ENCODE measurements around the gene TNS3. TPM values are rescaled to one million over a fixed set of nuclear protein-coding genes. Genes with fewer than 3 reads are reported as not detected.
A peak's percentile ranks its signal among the peaks of the same experiment; 100 is the strongest.
"Not testable (repeated sequence)": the region's sequence is repeated elsewhere in the genome, so short reads cannot be mapped to it uniquely, and the experiment has no call there.

TNS3 gene
- total RNA-seq, 1 donor from 2014 or later = 168 TPM

GRCh38 chr7:47542051-47542450 lies 39.9 kb downstream of the TNS3 start:
- H3K36me3 ChIP-seq = no peaks in the 10 kb centered on the region
- H3K27ac ChIP-seq = no peak overlapping the region
- no peak for TF ChIP-seq CTCF (IDR thresholded peaks at IDR 0.05)

GRCh38 chr7:47541485-47541884 lies 40.4 kb downstream of the TNS3 start:
- H3K9me3 ChIP-seq; H3K27ac ChIP-seq; H3K4me3 ChIP-seq; H3K36me3 ChIP-seq; ATAC-seq; DNase-seq; H3K27me3 ChIP-seq; intact Hi-C loops (cut with DNase I): not testable (repeated sequence)
- peaks cover 33% of the 10 kb centered on the region for H3K4me1 ChIP-seq

More at GRCh38 chr7:47542051-47542450, 39.9 kb downstream of the TNS3 start:
- intact Hi-C loops (cut with DNase I) = no loop called here
- DNase-seq (no peak), ATAC-seq (no peak)
- Histone ChIP-seq H3K4me3 (no peak overlapping the region), H3K4me1 (peaks cover 32% of the 10 kb centered on the region), H3K9me3 (no peaks in the 10 kb centered on the region), H3K27me3 (no peaks in the 10 kb centered on the region)

- no peak for TF ChIP-seq CTCF (IDR thresholded peaks at IDR 0.05)
- H3K4me3 ChIP-seq = no peak overlapping the region
- DNase-seq (no peak), ATAC-seq (no peak)
- intact Hi-C loops (cut with DNase I) = no loop called here
- peaks cover 34% of the 10 kb centered on the region for H3K4me1 ChIP-seq
- H3K36me3 ChIP-seq = no peaks in the 10 kb centered on the region
- H3K27me3 ChIP-seq = no peaks in the 10 kb centered on the region
- H3K27ac ChIP-seq = no peak overlapping the region
- H3K9me3 ChIP-seq = no peaks in the 10 kb centered on the region
Measured at GRCh38 chr7:47540387-47541350, 41.2 kb downstream of the TNS3 start.

GRCh38 chr7:47540053-47540386 lies 41.9 kb downstream of the TNS3 start:
- no peak overlapping the region for H3K27ac ChIP-seq
- H3K36me3 ChIP-seq = no peaks in the 10 kb centered on the region
- no peak for DNase-seq
- intact Hi-C loops (cut with DNase I) = no loop called here
- no peaks in the 10 kb centered on the region for H3K27me3 ChIP-seq
- peaks cover 37% of the 10 kb centered on the region for H3K4me1 ChIP-seq
- H3K4me3 ChIP-seq = no peak overlapping the region
- H3K9me3 ChIP-seq = no peaks in the 10 kb centered on the region
- TF ChIP-seq CTCF (IDR thresholded peaks at IDR 0.05) = no peak
- ATAC-seq = no peak

GRCh38 chr7:47539398-47540052 lies 42.4 kb downstream of the TNS3 start:
- no peaks in the 10 kb centered on the region for H3K9me3 ChIP-seq
- TF ChIP-seq CTCF (IDR thresholded peaks at IDR 0.05) = no peak

GRCh38 chr7:47538846-47539311 lies 43.0 kb downstream of the TNS3 start:
- ATAC-seq (no peak), DNase-seq (peak; percentile 22)
- no peak overlapping the region for H3K4me3 ChIP-seq
- H3K36me3 ChIP-seq = no peaks in the 10 kb centered on the region
- intact Hi-C loops (cut with DNase I) = no loop called here
- H3K9me3 ChIP-seq = no peaks in the 10 kb centered on the region
- peaks cover 32% of the 10 kb centered on the region for H3K4me1 ChIP-seq
- no peak for TF ChIP-seq CTCF (IDR thresholded peaks at IDR 0.05)
- no peaks in the 10 kb centered on the region for H3K27me3 ChIP-seq
- H3K27ac ChIP-seq = no peak overlapping the region

More at GRCh38 chr7:47539398-47540052, 42.4 kb downstream of the TNS3 start:
- peaks cover 36% of the 10 kb centered on the region for H3K4me1 ChIP-seq
- peak; percentile 38 for DNase-seq
- H3K27me3 ChIP-seq = no peaks in the 10 kb centered on the region
- H3K4me3 ChIP-seq = no peak overlapping the region
- H3K27ac ChIP-seq = no peak overlapping the region
- H3K36me3 ChIP-seq = no peaks in the 10 kb centered on the region
- ATAC-seq = no peak
- intact Hi-C loops (cut with DNase I) = no loop called here
